HPDE6-E6E7 (cell line): Measurements from ENCODE around the gene TKT.

Source experiments
- DNase-seq: peaks from one replicate; pipeline ENCODE4 v3.0.0; 2011; ENCODE audit warnings: missing footprints; ENCODE audit errors: extremely low spot score

TKT gene

DNA sequence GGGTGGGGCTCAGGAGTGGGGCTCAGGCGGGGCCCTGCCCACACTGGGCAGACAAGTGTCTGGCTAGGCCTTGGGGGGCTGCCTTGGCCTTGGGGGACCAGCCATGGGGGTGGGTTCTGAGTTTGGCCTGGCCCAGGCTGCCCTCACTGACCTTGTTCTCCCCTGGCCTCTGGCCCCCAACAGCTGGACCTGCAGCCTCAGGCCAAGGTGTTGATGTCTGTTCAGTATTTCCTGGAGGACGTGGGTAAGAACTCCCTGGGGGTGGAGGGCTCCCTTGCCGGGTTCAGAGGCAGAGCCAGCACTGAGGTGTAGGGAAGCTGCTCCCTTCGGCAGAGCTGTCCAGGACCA, 74.8 kb downstream of the TKT start:
- no peak for DNase-seq

DNA sequence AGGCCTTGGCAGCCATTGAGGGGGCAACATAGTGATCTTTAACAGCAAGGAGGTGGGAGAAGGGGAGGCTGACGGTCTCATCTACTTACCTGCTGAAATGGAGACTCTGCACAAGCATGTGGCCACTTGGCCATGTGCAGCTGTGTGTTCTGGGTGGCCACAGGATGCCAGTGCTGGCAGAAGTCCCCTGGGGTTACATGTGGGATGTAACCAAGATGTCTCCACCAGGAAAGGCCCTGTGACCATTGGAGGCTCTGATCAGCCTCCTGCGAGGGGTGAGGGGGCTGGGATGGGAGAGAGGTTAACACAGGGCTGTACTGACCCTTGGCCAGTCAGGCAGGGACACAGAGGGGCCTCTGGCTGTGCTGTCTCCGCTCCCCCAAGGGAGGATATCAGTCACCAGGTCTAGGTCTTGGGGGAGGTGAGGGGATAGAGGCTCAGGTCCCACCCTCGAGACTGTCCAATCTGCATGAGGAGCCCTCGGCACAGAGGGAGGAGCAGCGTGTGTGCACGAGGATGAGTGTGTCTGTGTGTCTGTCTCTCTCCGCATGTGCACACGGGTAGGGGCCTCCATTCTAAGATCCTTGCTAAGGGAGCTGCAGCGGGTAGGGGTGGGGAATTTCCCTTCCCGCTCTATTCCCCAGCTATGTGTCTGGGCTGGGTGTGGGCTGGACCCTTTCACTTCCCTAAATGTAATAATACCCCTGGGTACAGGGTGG, 75.4 kb downstream of the TKT start:
- DNase-seq = no peak

DNA sequence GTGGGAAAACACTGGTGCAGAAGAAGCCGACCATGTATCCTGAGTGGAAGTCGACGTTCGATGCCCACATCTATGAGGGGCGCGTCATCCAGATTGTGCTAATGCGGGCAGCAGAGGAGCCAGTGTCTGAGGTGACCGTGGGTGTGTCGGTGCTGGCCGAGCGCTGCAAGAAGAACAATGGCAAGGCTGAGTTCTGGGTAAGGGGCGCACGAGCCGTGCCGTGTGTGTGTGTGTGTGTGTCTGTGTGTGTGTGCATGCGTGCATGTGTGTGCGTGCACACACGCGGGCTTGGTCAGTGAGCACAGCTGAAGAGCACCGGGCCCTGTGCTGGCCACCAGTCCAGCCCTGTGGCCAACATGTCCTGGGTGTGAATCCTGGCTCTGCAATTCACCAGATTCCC, 76.2 kb downstream of the TKT start:
- no peak for DNase-seq

DNA sequence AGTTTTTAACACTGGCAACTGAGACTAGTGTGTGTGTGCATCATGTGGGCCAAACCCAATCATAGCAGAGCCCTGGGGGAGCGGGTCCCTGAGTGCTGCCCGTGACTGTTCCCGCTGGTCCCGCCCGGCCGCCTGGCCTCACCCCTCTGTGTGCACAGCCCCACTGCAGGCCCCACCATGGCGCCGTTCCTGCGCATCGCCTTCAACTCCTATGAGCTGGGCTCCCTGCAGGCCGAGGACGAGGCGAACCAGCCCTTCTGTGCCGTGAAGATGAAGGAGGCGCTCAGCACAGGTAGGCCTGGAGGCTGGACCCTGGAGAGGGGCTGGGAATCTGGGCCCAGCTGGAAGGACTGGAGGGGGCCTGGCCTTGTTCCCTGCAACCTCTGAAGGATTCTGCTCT, 77.6 kb downstream of the TKT start:
- DNase-seq = no peak

DNA sequence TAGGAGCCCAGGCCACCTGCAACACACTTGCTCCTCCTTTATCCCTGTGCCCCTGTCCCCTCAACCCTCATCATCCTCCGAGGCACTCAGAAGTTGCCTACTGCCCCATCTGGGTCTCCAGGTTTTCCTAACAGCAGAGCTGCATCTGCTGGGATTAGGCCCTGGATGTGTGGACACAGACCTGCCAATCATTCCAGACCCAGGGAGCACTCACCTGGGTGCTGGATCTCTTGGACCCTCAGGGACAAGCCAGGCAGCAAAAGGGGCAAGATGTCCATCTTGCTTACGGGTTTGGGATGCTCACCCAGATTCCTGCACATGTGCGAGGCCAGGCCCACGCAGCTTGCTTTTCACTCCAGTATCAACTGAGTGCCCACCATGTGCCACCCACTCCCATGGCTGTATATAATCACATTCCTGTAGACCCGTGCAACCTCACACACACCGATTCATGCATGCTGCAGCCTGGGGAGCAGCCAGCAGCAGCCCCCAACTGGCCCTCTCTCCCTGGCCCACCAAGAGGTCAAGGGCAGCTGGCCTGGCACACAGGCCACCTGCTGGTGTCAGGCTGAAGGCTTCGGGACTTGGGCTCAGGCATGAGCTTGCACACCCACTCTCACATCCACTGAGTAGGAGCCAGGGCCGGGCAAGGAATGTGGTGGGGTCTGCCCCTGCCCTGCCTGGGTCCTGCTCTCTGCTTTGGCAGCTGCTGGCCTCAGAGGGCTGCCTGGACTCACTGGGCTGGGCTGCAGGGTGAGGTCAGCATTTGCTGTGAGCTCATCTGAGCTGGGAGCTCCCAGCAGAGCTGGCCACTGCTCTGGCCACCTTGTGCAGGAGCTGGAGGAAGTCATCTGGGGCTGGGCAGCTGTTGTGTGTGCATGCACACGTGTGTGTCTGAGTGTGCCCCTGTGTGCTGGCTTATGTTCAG, 79.9 kb downstream of the TKT start:
- no peak for DNase-seq
